ENCODE results near the gene PLA2G12A.
"Not testable (repeated sequence)": the region's sequence is repeated elsewhere in the genome, so short reads cannot be mapped to it uniquely, and the experiment has no call there.

Gene PLA2G12A

DNA sequence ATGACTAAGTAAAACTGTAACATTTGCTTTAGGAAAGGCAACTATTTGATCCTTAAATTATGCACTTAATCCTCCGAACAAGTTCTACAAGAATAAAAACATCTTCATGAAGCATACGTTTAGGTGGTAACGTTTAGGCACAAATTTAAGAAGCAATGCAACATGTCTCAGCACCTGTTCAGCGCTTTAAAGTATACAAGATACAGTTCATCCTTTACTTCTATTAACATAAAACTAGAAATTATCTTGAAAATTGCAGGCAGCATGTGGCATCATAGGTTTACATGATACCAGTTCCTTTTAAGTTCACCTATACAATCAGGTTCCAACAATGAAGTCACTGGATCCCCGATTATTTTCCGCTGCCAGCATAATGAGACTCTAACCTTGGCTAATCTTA lies 1.5 kb downstream of the PLA2G12A start:
- no peak for DNase-seq

DNA sequence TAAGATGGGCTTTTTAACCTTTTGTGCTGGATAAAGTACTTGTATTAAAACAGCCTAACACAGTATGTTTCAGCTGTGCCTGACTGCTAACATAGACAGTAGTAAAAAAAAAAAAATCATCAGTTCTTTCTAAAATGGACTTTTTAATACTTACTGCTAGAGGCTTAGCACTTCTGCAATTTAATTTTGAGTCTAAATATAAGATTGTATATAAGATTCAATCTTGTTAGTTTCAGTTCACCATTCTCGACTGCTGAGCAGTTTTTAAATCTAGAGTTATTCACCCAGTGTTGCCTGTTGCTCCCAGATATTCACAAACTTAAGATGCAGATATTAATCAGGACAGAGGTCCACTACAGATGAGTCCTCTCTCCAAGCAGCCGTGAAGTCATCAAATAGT lies 6.8 kb downstream of the PLA2G12A start:
- no peak for DNase-seq

DNA sequence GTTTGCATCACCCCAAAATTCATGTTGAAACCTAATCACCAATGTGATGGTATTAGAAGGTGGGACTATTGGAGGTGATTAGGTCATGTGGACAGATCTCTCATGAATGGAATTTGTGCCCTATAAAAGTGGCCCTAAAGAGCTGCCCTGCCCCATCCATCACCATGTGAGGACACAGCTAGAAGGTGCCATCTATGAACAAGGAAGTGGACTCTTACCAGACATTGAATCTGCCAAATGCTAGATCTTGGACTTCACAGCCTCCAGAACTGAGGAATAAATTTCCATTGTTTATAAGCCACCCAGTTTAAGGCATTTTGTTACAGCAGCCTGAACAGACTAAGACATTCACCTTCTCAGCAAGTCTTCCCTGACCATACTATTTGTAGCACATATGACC lies 7.5 kb downstream of the PLA2G12A start:
- no peak for DNase-seq

DNA sequence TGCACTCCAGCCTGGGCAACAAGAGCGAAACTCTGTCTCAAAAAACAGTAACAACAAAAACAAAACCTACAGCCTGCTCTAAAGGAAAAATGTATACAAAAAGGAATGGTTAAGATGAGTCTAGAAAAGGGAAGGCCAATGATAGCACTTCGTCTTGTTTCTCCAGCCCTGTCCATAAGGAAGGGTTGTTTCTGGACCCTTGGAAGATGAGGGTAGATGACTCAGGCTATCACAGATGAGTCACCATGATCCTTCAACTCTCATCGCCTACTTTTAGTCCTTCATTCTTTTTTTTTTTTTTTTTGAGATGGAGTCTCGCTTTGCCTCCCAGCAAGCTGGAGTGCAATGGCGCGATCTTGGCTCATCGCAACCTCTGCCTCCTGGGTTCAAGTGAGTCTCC lies 8.8 kb downstream of the PLA2G12A start:
- DNase-seq: no peak

DNA sequence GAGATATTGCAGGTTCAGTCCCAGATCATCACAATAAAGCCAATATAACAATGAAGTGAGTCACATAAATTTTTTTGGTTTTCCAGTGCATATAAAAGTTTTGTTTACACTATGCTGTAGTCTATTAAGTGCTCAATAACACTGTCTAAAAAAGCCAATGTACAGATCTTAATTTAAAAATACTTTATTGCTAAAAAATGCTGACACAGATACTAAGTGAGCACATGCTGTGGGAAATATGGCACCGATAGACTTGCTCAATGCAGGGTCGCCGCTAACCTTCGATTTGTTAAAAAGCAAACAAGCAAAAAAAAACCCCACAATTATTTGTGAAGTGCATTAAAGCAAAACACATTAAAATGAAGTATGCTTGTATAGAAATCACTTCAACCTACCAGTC lies 10.3 kb downstream of the PLA2G12A start:
- no peak for DNase-seq

DNA sequence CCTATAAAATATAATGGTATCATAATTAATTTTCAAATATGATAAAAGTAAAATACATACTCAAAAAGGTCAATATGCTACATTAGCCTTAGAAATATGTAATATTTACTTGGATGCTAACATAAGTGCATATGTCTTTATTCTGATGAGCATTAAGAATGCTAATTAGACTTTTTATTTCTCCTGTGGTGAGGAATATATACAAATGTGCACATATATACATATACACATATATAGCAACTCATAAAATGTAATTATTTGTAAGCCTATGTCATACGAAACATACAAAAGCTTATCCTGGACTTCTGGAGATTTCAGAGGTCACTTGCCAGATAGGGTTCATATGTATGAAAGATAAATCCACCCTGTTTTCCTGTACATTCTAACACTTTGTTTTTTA lies 11.1 kb downstream of the PLA2G12A start:
- DNase-seq: no peak

DNA sequence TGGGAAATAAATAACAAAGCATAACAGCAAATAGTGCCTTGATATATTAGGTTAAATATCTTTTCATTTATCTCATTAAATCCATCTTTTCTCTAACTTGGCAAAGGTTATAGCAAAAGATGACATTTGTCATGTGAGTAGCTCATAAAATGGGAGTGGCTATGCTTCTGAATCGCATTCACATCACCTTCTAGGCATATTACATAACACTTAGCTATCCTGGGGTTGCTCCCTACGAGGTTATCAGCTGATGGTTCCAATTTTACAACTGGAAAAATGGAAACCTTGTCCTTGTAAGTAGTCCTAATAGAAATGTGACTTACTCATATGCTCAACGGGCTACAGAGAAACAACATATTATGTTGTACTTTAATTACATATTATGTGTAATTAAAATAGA lies 16.4 kb downstream of the PLA2G12A start:
- DNase-seq: no peak

DNA sequence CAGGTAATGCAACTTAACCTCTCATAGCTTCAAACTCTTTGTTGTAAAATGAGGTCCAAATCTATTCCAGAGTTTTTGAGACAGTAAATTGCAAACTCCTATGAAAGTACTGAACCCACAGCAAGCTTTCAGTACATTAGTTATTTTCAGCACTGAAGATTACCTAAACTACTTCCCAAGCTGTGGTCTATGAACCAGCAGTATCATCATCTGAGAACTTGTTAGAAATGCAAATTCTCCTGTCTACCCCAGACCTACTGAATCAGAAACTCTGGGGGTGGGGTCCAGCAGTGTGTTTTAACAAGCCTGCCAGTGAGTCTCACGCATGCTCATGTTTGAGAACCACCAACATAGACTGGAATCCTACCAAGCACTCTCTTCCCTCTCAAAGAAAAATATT lies 20.9 kb downstream of the PLA2G12A start:
- DNase-seq: no peak

DNA sequence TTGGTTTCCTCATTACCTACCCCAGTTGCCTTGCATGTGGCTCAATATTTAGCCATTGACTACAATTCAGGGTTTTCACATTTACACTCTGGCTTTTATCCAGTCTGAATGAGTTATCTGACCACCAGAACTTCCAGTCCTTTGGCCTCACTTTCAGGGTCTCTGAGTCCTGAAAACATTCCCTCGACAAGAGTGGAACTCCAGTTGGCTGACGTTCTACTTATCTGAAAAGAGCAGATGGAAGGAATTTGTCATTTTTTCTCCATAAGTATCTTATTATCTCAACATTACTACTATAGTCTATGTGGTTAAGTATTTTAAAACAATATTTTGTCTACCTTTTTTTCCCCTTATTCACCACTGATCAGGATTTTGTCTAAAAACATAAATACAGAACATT lies 21.4 kb downstream of the PLA2G12A start:
- DNase-seq: no peak

DNA sequence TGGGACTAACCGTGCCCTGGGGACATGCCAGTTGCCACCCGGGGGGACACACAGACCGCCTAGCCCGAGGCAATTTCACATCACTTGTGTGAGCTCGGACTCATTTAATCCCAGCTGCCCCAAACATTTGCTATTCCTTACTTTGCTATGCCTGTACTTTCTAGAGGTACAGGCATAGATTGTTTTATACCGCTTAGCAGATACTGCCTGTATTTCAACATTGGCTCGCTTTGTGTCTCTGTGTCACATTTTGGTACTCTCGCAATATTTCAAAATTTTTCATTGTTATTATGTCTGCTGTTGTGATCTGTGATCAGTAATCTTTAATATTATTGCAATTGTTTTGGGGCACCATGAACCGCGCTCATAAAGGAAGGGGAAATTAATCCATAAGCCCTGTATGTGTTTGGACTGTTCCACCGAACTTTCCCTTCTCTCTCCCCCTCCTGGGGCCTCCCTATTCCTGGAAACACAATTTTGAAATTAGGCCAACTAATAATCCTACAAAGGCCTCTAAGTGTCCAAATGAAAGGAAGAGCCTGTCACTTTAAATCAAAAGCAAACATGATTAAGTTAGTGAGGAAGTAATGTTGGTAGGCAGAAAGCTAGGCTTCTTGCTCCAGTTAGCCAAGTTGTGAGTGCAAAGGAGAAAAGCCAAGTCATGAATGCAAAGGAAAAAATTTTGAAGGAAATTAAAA lies 26.1 kb downstream of the PLA2G12A start:
- no peak for DNase-seq

DNA sequence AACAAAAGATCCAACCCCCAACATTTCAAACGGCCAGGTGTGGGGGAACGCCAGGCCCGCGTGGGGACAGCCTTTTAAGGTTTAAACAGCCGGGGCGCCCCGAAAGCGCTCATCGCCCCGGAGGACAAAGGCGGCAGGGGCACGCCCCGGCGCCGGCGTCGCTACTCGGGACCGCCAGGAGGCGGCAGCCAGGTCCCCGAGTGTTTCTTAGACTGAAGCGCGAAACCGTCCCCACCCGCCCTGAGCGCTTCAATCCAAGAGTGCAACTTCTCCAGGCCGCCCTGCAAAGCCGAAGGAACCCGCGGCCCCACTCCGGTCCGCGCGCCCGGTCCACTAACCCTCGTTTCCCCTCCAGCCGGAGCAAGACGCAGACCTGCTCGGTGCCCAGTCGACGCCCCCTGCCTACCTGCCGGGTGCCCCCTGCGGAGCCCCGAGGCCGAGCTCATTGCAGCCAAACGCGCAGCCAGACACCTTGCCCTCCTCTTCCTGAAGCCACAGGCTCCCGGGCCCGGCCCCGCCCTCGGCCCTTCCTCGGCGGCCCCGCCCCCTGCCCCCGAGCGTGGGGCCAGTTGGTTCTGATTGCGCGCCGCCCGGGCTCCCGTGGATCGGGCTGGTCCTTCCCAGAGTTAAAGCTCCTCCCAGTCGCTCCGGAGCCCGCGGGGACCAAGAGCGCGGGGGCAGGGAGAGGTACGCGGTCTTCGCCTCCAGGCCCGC lies 26.8 kb downstream of the PLA2G12A start, which contains the start of gene CASP6:
Gene CASP6 (minus strand): TSS at position 496 of the 714 bp plus-strand sequence. CDS start 50 bp downstream, at position 446.
- peak; percentile 61 for DNase-seq

DNA sequence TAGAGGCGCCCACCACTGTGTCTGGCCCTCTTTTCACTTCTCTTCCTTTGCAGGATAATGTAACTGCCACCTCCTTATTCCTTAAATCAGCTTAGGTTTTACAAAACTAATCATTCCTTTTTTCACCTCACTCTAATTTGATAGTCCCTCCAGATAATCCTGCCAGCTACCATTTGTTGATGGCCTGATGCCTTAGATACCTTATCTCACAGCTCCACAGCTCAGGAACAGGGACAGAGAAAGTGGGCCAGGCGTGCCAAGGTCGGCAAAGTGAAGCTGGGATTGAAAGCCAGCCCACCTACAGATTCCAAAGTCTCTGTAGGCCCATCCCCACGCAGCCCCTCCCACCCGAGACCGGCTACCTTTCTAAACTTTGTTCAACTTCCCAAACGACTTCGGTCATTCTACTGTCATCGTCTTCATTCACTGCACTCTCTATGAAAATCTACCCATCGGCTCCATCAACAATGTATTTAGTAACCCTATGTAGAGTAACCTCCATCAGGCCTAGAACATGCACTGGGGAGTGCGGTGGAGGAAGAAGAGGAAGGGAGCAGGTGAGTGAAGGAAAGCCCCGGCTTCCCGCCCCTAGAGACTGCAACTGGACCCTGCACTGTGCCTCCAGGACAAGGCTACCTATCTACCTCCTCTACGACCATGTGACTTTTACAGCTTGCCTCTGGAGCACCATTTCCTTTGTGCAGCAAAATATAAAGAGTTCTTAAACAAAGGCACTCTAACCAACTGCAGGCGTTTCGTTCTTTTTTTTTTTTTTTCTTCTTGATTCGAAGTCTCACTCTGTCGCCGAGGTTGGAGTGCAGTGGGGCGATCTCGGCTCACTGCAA lies 28.1 kb downstream of the PLA2G12A start:
- DNase-seq: no peak

DNA sequence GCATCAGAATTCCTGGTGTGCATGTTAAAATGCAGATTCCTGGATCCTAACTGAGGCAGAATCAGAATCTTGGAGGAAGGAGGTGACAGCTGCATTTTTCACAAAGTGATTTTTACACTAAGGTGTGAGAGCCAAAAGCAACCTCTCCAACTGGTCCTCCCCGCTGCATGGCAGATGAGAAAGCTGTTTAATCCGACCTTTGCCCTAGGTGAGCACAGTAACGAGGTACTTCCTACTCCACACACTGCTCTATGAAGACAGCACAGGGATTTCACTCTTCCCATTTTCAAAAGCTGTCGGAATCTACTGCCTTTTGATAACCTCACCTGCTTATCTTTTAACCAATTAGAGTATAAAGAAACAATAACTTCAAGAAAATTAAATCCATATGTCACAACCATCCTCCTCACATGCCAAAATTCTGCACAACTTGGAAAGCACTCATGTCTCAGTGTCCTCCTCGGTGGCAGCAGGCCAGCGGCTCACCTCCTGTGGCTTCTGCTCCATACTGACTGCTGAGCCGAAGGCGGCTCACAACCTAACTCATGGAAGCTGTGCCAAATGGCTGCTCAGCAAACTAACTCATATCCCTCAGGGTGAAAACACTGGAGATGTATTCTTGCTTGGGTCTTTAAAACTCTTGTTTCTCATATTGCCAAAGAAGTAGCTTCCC lies 30.2 kb downstream of the PLA2G12A start:
- DNase-seq: no peak

DNA sequence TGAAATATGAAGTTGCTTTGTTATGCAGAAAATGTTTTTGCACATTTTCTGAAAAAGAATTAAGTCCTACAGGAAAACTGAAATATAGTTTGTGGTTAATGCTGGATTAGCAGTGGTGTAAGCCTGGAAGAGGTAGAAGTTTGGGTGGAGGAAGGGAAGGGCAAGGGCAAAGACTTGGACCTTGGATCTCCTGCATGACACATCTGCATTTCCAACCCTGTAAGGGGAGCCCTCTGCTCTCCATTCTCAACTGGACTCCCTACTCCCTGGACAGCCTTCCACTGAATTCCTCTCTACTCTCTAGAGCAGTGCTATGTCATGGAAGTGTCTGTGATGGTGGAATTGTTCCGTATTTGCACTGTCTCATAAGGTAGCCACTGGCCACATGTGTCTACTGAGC lies 31.2 kb downstream of the PLA2G12A start:
- DNase-seq: no peak

DNA sequence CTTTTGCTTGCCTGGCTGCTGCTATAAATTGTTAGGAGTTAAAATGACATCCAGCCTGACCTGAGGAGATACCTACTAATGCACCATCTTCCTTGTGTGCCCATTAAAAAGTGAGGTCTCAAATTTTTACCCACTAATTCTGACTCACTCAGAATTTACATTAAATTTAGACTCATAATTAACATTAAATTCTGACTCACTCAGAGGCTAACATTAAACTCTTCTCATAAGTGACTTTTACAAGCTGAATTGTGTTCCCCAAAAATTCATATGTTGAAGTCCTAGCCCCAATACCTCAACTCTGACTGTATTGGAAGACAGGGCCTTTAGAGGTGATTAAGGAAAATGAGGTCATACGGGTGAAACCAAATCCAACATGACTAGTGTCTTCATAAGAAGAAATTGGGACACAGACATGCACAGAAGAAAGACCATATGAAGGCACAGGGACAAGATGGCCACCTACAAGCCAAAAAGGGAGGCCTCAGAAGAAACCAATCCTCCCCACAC lies 38.4 kb downstream of the PLA2G12A start:
- no peak for DNase-seq

DNA sequence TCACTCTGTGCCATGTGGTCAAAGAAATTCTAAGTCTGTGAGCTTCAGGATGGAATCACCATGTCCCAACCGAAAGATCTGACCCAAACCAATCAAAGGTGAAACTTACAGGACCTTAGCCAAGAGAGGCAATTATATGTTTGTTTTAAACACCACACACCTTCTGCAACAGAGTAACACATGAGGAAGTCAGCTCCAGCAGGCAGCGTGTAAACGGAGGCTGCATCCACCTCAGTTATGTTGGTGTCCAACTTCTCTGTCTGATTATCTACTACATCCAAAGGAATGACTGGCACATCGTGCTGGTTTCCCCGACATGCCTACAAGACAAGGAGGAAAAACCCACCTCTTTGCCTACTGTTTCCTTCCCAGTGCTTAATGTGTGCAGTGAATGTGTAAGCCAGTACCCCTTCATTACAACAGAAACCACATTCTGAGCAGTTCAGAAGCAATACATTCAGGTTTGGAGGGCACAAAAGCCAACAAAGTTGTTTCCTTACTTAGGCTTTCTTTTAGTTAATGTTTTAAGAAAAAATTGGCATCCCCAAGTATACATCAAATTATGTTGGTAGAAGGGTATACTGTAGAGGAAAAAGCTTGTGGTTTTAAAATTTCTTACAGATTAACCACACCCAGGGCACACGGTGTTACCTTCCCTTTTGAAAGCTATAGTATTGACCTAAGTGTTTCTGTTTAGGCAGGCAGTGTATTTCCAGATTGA lies 39.0 kb downstream of the PLA2G12A start:
- DNase-seq: no peak

DNA sequence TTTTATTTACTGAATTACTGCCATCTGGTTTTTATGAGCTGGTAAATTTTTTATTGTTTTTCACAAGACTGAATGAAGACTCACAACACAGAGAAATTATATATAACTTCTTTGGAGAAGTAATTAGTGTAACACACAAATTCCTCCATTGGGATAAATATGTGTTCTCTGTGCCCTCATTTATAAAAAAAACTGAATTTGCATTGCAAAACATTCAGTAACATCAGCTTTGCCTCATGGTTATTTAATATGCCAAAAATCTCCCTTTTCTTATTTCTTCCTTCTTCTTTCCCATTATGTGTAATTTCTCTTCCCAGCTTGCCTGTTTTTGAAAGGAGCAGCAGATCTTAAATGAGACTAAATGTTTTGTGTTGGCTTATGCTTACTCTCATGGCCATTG lies 45.1 kb downstream of the PLA2G12A start:
- DNase-seq: no peak

DNA sequence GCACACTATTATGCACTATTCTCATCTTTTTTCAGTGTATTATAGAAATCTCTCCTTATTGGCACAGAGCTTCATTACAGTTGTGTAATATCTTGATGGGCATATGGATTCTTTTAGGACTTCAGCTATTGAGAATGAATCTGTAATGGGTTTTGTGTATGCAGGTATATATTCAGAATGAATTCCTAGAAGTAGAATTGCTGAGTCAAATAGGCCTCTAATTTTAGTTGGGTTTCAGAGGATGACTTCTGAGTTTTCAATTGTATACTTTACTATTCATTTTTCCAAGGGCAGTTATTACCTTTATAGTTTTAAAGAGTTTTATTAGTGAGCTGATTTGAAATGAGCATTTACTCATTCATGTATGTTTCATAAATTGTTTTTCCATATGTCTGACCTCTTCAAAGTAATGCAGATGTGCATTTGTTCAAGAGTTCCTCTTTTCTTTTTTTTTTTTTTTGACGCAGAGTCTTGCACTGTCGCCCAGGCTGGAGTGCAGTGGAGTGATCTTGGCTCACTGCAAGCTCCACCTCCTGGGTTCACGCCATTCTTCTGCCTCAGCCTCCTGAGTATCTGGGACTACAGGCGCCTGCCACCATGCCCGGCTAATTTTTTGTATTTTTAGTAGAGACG lies 46.1 kb downstream of the PLA2G12A start:
- no peak for DNase-seq

DNA sequence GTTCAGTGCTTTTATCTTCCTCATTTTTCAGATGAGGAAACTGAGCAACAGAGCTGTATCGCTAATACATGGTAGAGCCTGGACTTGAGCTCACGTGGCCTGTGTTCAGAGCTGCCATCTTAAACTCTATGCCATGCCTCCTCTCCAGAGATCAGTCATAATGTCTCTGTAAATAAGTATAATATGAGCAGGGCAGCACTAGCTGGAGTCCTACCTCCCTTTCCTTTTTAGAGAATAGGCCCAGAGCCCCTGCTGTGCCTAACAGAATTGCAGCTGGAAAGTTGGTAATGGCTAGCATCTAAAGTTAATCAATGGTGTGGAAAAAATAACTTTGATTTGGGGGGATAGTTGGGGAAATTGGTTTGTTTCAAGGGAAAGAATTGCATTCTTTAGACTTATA lies 47.0 kb downstream of the PLA2G12A start:
- DNase-seq: no peak

DNA sequence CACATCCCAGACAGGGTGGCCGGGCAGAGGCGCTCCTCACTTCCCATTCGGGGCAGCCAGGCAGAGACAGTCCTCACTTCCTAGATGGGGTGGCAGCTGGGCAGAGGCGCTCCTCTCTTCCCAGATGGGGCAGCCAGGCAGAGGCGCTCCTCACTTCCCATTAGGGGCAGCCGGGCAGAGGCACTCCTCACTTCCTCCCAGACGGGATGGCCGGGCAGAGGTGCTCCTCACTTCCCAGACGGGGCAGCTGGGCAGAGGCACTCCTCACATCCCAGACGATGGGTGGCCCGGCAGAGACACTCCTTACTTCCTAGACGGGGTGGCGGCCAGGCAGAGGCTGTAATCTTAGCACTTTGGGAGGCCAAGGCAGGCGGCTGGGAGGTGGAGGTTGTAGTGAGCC lies 50.9 kb downstream of the PLA2G12A start:
- DNase-seq: not testable (repeated sequence)

DNA sequence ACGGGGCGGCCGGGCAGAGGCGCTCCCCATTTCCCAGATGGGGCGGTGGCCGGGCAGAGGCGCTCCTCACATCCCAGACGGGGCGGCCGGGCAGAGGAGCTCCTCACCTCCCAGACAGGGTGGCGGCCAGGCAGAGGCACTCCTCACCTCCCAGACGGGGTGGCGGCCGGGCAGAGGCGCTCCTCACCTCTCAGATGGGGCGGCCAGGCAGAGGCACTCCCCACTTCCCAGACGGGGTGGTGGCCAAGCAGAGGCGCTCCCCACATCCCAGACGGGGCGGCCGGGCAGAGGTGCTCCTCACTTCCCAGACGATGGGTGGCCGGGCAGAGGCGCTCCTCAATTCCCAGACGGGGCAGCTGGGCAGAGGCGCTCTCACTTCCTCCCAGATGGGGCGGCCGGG lies 51.4 kb downstream of the PLA2G12A start:
- DNase-seq: not testable (repeated sequence)

DNA sequence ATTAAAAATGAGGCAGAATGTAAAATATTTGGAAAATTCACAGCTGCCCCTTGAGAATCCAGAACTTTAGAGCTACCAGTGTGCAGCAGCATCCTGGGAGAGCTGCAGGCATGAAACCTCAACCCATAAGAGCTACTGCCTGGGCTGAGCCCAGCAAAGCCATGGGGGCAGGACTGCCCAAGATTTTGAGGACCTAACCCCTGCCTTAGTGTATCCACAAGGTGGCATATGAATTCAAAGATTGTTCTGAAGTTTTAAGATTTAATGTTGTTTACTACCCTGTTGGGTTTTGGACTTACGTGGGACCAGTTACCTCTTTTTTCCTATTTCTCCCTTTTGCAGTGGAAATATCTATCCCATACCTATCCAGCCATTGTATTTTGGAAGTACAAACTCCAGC lies 53.0 kb downstream of the PLA2G12A start:
- no peak for DNase-seq

All from activated gamma-delta T cell treated with Interleukin-2 at 50 U/mL for 16 hours (primary cell).